ENCODE results near the gene OR13C8.
"Not testable (repeated sequence)": the region's sequence is repeated elsewhere in the genome, so short reads cannot be mapped to it uniquely, and the experiment has no call there.

The OR13C8 gene, protein sequence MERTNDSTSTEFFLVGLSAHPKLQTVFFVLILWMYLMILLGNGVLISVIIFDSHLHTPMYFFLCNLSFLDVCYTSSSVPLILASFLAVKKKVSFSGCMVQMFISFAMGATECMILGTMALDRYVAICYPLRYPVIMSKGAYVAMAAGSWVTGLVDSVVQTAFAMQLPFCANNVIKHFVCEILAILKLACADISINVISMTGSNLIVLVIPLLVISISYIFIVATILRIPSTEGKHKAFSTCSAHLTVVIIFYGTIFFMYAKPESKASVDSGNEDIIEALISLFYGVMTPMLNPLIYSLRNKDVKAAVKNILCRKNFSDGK

DNA sequence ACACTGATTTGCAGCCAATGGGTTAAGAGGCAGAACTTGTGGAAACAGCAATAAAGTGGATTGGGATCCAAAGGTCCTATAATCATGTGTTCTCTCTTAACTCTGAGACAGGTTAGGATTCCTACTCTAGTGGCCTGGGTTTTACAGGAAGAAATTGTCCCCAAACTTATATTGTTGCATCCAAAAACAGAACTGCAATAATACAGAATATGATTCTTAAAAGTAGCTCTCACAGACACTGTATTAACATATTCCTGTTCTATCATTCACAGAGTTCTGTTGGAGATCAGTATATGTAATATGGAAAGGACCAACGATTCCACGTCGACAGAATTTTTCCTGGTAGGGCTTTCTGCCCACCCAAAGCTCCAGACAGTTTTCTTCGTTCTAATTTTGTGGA lies at the start of gene OR13C8:
TSS of gene OR13C8 (plus strand) at position 301 of the 400 bp plus-strand sequence. CDS start at position 301, 0 bp downstream.
- no peak for DNase-seq

DNA sequence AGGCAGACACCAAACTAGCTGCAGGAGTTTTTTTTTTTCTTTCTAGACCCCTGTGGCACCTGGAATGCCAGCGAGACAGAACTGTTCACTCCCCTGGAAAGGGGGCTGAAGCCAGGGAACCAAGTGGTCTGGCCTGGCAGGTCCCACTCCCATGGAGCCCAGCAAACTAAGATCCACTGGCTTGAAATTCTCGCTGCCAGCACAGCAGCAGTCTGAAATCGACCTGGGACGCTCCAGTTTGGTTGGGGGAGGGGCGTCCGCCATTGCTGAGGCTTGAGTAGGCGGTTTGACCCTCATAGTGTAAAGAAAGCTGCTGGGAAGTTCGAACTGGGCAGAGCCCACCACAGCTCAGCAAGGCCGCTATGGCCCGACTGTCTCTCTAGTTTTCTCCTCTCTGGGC lies 48.7 kb upstream of the OR13C8 start:
- DNase-seq = not testable (repeated sequence)

GRCh38 chr9:104527109-104527508 lies 41.9 kb upstream of the OR13C8 start, which contains the start of gene OR13C4:
Gene OR13C4 (minus strand): TSS chr9:104527209. CDS start chr9:104527209, 0 bp downstream.
- no peak for DNase-seq

DNA sequence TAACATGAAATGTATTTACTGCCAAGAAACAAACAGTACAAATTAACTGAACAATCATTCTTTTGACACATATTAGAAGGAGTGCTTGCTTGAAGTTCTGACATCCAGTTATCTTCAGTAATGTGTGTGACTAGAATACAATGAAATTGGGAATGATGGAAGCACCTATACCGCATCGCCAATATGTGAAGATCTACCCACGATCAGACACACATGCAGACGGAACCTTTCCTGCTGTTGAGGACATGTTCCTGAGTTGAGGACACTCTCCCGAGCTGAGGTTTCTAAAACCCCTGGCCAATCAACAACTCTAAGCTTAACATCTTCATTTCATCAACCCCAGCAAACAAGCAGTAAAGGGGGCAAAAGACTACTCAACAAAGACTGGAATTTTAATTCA lies 32.2 kb upstream of the OR13C8 start, which contains the start of gene OR13C3:
TSS of gene OR13C3 (minus strand) at position 101 of the 400 bp plus-strand sequence. CDS start 133 bp downstream, outside the sequence.
- DNase-seq = no peak

- DNase-seq = no peak
These were observed 29.7 kb upstream of the OR13C8 start for GRCh38 chr9:104539275-104539674.

GRCh38 chr9:104544644-104545043 lies 24.3 kb upstream of the OR13C8 start:
- DNase-seq = no peak

DNA sequence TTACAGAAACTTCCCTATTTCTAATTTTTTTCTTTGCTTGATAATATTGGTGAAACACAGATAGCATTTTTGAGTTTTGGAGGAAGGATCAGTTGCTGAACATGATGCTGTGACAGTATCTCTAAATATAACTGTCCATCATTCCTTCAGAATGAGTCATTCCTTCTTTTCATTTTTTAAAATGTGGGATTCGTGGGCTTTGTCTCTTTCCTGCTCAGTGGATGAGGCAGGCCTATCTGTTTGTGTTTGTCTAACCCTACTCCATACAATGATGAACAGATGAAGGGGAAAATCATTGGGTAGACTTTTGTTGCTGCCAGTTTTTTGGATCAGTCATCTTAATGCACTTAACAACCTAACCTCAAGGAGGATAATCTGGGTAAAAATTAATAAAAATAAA lies 15.7 kb upstream of the OR13C8 start:
- no peak for DNase-seq

DNA sequence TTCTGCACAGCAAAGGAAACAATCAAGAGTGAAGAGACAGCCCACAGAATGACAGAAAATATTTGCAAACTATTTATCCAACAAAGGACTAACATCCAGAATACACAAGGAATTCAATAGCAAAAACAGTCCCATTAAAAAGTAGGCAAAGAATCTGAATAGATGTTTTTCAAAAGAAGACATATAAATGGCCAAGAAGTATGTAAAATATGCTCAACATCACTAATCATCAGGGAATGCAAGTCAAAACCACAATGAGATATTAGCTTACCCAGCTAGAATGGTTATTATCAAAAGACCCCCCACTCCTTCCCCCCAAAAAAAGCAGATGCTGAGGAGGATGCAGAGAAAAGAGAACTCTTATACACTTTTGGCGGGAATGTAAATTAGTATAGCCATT lies 13.4 kb upstream of the OR13C8 start:
- no peak for DNase-seq

GRCh38 chr9:104556830-104557634 lies 11.9 kb upstream of the OR13C8 start:
- DNase-seq = no peak

- no peak for DNase-seq
These were observed 4.6 kb upstream of the OR13C8 start for GRCh38 chr9:104564358-104564757.

DNA sequence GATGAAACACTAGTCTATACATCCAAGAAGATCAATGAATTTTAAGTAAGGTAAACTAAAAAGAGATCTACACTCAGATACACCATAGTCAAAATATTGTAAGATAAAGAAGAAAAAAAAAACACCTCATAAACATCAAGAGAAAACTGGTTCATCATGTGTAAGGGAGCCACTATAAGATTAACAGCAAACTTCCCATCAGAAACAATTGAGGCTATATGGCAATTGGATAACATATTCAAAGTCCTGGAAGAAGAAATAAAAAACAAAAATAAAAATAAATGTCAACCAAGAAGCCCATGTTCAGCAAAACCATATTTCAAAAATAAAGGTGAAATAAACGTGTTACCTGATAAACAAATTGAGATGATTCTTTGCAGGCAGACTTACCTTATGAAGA lies 3.6 kb downstream of the OR13C8 start:
- DNase-seq = no peak

GRCh38 chr9:104575456-104575855 lies 6.5 kb downstream of the OR13C8 start:
- DNase-seq = no peak

GRCh38 chr9:104577263-104577662 lies 8.3 kb downstream of the OR13C8 start:
- no peak for DNase-seq

DNA sequence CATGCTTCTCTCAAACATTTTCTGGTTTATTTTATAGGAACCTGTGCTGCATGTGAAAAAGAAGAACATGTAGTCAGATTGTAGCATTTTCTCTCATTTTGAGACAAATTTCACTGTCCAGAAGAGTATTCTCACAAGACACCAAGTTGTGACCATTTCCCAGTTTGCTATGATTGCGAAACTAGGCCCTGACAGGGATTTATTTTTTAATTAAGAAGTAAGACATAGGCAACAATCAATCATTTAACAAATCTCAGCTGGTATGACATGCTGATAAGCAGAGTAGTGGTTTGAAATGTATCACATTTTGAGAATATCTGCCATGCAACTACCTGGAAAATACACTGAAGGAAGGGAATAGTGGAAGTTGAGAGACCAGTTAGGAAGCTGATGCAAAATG lies 11.6 kb downstream of the OR13C8 start:
- no peak for DNase-seq

DNA sequence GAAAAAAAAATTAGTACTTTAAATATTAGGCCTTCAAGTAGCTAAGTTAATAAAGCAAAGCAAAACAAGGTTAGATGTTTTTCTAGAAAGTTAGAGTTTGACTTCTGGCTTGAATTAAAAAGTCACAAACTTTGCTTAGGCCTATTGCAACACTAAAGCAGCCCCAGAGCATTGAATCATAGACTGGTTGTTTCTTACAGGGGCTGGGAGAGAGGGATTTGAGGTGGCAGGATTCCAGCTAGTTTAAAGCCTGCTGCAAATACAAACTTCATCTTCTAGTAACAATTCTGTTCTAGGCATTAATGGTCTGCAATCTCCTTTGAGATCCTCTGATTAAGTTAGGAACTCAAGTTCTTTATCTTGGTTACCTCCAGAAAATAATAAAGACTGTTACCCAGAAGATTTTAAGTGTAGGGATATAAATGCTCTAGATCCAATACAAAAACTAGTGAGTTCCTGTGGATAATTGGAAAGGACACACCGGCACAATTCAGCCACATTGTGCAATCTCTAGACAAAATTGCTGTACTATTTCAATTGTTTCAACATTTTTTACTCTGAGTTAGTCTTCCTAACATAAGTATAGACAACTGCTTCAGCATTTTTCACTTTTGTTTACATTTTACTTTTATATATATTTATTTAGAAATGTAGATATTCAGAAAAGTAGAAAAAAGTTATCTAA lies 17.7 kb downstream of the OR13C8 start:
- no peak for DNase-seq

GRCh38 chr9:104589626-104590025 lies 20.7 kb downstream of the OR13C8 start:
- DNase-seq = no peak

DNA sequence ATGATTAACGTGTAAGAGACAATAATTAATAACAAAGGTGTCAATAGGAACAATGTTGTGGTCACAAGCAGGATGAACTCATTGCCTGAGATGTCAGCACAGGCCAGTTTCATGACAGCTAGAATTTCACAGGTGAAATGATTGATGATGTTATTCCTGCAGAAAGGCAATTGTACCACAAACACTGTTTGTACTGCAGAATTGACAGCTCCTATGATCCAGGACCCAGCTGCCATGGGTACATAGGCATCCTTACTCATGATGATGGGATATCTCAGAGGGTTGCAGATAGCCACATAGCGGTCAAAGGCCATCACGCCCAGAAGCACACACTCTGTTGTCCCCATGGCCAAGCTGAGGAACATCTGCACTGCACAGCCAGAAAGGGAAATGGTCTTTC lies 29.8 kb downstream of the OR13C8 start:
- DNase-seq = not testable (repeated sequence)

DNA sequence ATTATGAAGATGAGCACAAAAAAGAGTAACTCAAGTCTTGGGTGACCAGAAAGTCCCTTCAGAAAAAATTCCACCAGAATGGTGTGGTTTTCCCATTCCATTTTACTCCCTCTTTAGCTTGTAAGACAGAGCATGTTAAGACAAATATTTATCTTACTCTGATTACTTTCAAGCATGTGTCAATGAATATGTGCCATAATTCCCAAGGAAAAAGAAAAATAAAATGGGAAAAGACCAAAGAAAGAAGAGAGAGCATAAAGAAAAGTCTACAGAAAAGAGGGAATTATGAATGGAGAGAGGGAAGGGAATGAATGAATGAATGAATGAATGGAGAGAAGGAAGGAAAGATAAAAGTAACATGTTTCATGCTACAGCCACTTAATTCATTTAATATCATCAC lies 30.3 kb downstream of the OR13C8 start, which contains the start of gene OR13C5:
TSS of gene OR13C5 (minus strand) at position 101 of the 400 bp plus-strand sequence. CDS start at position 101, 0 bp downstream.
- DNase-seq = not testable (repeated sequence)

DNA sequence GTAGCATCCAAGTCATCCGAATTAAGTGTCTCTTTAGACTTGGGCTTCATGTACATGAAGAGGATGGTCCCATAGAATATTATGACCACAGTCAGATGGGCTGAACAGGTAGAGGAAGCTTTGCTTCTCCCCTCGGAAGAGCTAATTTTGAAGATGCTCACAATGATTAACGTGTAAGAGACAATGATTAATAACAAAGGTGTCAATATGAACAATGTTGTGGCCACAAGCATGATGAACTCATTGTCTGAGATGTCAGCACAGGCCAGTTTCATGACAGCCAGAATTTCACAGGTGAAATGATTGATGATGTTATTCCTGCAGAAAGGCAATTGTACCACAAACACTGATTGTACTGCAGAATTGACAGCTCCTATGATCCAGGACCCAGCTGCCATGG lies 35.8 kb downstream of the OR13C8 start:
- no peak for DNase-seq

- not testable (repeated sequence) for DNase-seq
These were observed 36.6 kb downstream of the OR13C8 start, which contains the start of gene OR13C2 for GRCh38 chr9:104605527-104605926. Gene OR13C2 (minus strand): TSS chr9:104605627. CDS start chr9:104605627, 0 bp downstream.

- DNase-seq = no peak
These were observed 37.2 kb downstream of the OR13C8 start for GRCh38 chr9:104606152-104606551.

- DNase-seq = no peak
These were observed 39.4 kb downstream of the OR13C8 start for GRCh38 chr9:104608336-104608735.

GRCh38 chr9:104611213-104611612 lies 42.2 kb downstream of the OR13C8 start:
- no peak for DNase-seq
